DMS114 treated with DMSO at 0.1 percent for 48 hours (cell line): Measurements from ENCODE around the gene SAMD9.
"Not testable (repeated sequence)": the region's sequence is repeated elsewhere in the genome, so short reads cannot be mapped to it uniquely, and the experiment has no call there.

ENCODE experiments used
- DNase-seq: peaks from one replicate; lab custom pipeline; 2025; ENCODE audit not compliant: unreplicated experiment; lab: John Stamatoyannopoulos, UW

The SAMD9 gene

GRCh38 chr7:93120592-93121549, 3.1 kb upstream of the SAMD9 start:
- no peak for DNase-seq

- no peak for DNase-seq
Measured at GRCh38 chr7:93119191-93119905, 1.6 kb upstream of the SAMD9 start.

- no peak for DNase-seq
Measured at GRCh38 chr7:93117327-93117726, 452 bp downstream of the SAMD9 start.

- no peak for DNase-seq
Measured at GRCh38 chr7:93115796-93116195, 2.0 kb downstream of the SAMD9 start.

- no peak for DNase-seq
Measured at GRCh38 chr7:93108003-93108402, 9.8 kb downstream of the SAMD9 start.

- no peak for DNase-seq
Measured at GRCh38 chr7:93097388-93097787, 20.4 kb downstream of the SAMD9 start.

GRCh38 chr7:93092757-93093370, 24.9 kb downstream of the SAMD9 start:
- no peak for DNase-seq

GRCh38 chr7:93073357-93073756, 44.4 kb downstream of the SAMD9 start:
- not testable (repeated sequence) for DNase-seq

GRCh38 chr7:93062599-93062998, 55.2 kb downstream of the SAMD9 start:
- DNase-seq = no peak

- no peak for DNase-seq
Measured at GRCh38 chr7:93060865-93061264, 56.9 kb downstream of the SAMD9 start.

- no peak for DNase-seq
Measured at GRCh38 chr7:93060025-93060424, 57.8 kb downstream of the SAMD9 start.

- DNase-seq = not testable (repeated sequence)
Measured at GRCh38 chr7:93056621-93057020, 61.2 kb downstream of the SAMD9 start.

- DNase-seq = peak; percentile 45
Measured at GRCh38 chr7:93055543-93056107, 62.2 kb downstream of the SAMD9 start.

- no peak for DNase-seq
Measured at GRCh38 chr7:93054975-93055374, 62.8 kb downstream of the SAMD9 start.

- DNase-seq = no peak
Measured at GRCh38 chr7:93053949-93054943, 63.5 kb downstream of the SAMD9 start.

- no peak for DNase-seq
Measured at GRCh38 chr7:93053209-93053948, 64.4 kb downstream of the SAMD9 start.

GRCh38 chr7:93051660-93052059, 66.1 kb downstream of the SAMD9 start:
- DNase-seq = no peak
